Measurements from ENCODE around the gene IP6K2. TPM values are rescaled to one million over a fixed set of nuclear protein-coding genes. Genes with fewer than 3 reads are reported as not detected.

The IP6K2 gene
- polyA plus RNA-seq, 4 donors: 182 to 311 (median 218) TPM

DNA sequence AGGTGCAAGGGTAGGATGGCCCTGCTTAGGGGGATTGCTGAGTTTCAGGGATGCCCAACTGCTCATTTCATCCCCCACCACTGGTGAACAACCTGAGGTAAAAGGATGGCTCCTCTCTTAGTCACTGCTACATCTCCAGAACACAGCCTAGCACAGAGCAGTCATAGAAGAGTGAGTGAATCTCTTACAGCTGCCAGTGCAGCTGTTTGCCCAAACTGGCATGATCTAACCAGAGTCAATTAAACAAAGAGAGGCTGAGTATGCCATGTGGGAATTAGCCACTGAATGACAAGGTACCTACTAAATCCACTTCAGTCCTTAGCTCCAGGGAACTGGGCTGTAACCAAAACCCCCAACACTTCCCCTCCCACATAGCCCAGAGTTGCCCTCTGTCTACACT is 24.5 kb downstream of the IP6K2 start:
- DNase-seq (ENCODE audit: low read depth in 4 of 4, low spot score in 2 of 4): no peak

GRCh38 chr3:48690846-48691458 is 26.1 kb downstream of the IP6K2 start:
- no peak for DNase-seq (ENCODE audit: low read depth in 4 of 4, low spot score in 2 of 4)

DNA sequence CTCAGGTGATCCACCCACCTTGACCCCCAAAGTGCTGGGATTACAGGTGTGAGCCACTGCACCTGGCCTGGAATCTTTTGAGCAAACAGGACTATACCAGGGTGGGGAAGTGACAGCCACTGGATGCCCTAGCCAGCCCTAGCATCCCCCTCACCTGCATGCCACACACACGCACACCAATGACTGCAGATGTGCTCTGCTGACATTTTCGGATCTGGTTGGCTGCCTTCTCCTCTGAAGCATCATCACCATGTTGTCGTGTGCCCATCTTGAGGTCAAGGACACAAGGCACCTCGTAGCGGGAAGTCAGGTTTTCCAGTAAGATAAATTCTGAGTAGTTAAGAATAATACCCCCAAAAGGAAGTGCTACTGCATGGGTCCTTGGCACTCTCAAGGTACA is 27.6 kb downstream of the IP6K2 start:
- no peak for DNase-seq (ENCODE audit: low read depth in 4 of 4, low spot score in 2 of 4)

GRCh38 chr3:48688737-48689075 is 28.3 kb downstream of the IP6K2 start:
- DNase-seq (ENCODE audit: low read depth in 4 of 4, low spot score in 2 of 4): no peak

- no peak for DNase-seq (ENCODE audit: low read depth in 4 of 4, low spot score in 2 of 4)
Measured at GRCh38 chr3:48688032-48688736, 28.8 kb downstream of the IP6K2 start.

DNA sequence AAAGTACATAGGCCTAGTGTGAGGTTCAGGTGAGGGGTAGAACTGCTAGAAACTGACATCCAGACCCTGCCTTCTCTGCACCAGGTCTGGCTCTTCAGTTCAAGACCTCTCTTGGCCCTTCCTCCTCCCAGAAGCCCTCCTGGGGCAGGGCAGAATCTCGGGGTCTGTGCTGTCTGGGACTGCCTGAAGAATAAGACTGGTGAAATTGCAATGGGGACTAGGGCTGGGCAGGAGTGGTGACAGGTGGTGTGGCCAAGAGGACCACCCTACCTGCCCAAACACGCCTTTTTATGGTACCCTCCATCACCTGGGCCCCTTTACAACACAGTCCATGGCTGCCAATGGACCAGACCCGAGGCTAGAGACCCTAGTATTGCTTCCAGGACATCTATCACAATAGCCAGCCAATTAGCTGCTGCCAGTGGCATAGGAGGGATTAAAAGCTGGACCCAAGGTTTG is 29.8 kb downstream of the IP6K2 start:
- no peak for DNase-seq (ENCODE audit: low read depth in 4 of 4, low spot score in 2 of 4)

GRCh38 chr3:48686538-48687219 is 30.3 kb downstream of the IP6K2 start:
- DNase-seq (ENCODE audit: low read depth in 4 of 4, low spot score in 2 of 4): no peak

DNA sequence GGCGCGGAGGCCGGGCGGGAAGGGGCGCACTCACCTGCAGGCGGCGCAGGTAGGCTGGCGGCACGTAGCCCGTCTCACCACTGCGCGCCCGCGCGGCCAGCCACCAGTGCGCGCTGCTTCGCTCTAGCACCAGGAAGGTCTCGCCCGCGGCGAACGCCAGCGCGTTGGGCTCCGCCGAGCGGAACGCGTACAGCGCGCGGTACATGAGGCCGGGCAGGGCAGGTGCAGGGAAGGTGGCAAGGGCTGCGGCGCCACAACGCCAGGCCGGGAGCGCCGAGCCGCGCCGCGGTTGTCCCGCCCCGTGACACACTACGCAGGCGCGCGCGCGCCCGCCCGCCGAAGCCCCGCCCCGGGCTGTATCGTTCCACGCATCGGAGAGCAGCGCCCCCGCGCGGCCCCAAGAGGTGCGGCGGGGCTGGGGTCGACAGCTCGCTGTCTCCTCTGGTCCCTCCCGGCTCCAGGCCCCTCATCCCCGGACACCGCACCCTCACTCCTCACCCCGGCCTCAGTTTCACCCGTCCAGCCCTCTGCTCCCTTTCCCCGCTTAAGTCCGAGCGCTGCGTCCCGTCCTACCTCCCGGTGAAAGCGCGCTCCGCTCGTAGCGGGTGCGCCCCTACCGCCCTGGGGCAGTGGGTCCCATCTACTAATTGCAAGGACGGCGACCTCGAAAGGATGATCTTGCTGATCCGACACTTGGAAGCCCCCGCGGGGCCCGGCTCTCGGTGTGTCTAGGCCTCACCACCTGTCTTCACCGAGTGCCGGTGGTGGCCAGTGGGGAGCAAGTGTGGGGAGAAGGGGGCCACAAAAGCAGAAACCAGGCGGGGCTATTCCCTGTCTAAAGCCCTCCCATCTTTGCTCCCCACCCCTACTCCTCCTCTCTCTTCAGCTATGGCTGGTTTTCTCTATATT is 31.2 kb downstream of the IP6K2 start, which contains the start of gene NCKIPSD:
NCKIPSD (minus strand) TSS at position 313 of the 909 bp plus-strand sequence; CDS start at position 205, 108 bp downstream.
- peak; percentile 68 to 82 (median 76) for DNase-seq (ENCODE audit: low read depth in 4 of 4, low spot score in 2 of 4)

DNA sequence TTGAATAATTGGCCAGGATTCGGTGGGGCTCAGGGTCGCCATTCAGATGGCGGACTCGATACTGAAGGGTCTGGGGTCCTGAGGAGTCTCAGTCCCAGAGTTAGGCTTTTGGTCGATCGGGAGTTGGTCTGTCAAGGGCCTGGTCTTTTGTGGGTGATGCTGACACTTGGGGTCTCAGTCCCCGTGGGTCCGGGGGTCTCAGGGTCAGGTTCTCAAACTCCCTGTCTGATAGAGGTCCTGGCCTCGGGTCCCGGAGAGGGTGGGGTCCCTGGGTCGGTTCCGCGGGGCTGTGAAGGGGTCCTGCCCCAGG is 31.8 kb downstream of the IP6K2 start:
- no peak for DNase-seq (ENCODE audit: low read depth in 4 of 4, low spot score in 2 of 4)

- no peak for DNase-seq (ENCODE audit: low read depth in 4 of 4, low spot score in 2 of 4)
Measured at GRCh38 chr3:48684480-48685143, 32.4 kb downstream of the IP6K2 start.

- DNase-seq (ENCODE audit: low read depth in 4 of 4, low spot score in 2 of 4): no peak
Measured at GRCh38 chr3:48684054-48684349, 33.0 kb downstream of the IP6K2 start.

DNA sequence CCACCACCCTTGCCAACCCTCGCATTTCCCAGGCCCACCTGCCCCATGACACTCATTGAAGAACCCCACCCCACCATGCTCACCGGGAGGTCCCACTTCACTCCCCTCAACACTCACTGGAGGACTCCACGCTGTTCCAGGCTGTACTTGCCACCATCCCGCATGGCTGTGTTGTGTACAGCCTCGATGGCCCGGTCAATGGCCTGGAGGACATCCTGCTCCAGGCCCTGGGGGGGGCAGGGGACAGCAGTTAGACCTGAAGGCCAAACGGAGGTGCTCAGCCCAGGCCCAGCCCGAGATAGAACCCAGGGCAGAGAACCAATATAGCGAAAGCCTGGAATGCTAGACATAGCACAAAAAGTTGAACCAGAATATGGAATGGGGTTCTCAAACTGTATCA is 34.2 kb downstream of the IP6K2 start:
- DNase-seq (ENCODE audit: low read depth in 4 of 4, low spot score in 2 of 4): no peak

GRCh38 chr3:48681974-48682610 is 34.9 kb downstream of the IP6K2 start:
- no peak for DNase-seq (ENCODE audit: low read depth in 4 of 4, low spot score in 2 of 4)

DNA sequence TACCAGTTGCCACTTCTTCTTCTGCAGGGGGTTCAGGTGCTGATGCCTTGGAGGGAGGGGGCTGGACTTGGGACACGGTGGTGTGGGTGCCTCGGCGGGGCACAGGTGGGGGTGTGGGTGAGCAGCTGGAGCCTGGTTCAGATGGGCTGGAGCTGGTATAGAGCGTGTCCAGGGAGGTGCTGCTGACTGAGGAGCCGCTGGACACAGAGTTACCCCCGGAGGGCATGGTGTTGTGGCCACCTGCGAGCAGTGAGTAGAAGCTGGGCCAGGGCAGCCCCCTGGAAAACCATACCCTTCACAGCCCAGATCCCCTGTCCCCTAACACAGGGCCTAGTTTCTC is 35.5 kb downstream of the IP6K2 start:
- no peak for DNase-seq (ENCODE audit: low read depth in 4 of 4, low spot score in 2 of 4)

- no peak for DNase-seq (ENCODE audit: low read depth in 4 of 4, low spot score in 2 of 4)
Measured at GRCh38 chr3:48680811-48681540, 36.0 kb downstream of the IP6K2 start.

- no peak for DNase-seq (ENCODE audit: low read depth in 4 of 4, low spot score in 2 of 4)
Measured at GRCh38 chr3:48679411-48680391, 37.3 kb downstream of the IP6K2 start.

GRCh38 chr3:48678566-48679380 is 38.2 kb downstream of the IP6K2 start:
- no peak for DNase-seq (ENCODE audit: low read depth in 4 of 4, low spot score in 2 of 4)

DNA sequence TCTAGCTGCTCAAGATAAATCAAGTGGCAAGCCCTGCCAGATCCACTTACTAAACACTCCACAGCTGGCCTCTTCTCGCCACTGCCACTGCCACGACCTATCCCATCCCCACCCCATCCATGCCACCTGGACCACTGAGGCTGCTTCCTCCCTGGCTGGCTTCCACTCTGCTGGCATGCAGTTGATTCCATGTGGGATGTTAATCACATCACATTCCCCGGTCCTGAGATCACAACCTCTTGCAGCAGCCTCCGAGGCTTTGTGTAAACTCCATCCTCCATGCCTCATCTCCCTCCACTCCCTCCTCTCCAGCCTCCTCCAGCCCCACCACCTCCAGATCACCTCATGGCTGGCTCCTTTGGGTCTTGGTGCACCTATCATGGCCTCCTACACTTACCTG is 39.0 kb downstream of the IP6K2 start:
- no peak for DNase-seq (ENCODE audit: low read depth in 4 of 4, low spot score in 2 of 4)

All from left renal cortex interstitium (tissue), 4 donors.